HG02840 (cell line): ENCODE measurements around the gene SRBD1.

Experiments used
- ATAC-seq: cut with Tn5 transposase; IDR thresholded peaks from one replicate; pipeline ENCODE4 v1.9.1; 2021; ENCODE audit warnings: mild to moderate bottlenecking, moderate library complexity, moderate number of reproducible peaks; ENCODE audit not compliant: unreplicated experiment, low FRiP score

Gene SRBD1

GRCh38 chr2:45637440-45637839 is 26.4 kb upstream of the SRBD1 start:
- ATAC-seq: no peak

- no peak for ATAC-seq
Observed at GRCh38 chr2:45636008-45636407, 24.9 kb upstream of the SRBD1 start.

- ATAC-seq: no peak
Observed at GRCh38 chr2:45634223-45634622, 23.2 kb upstream of the SRBD1 start.

GRCh38 chr2:45631955-45632354 is 20.9 kb upstream of the SRBD1 start:
- ATAC-seq: no peak

GRCh38 chr2:45631319-45631718 is 20.3 kb upstream of the SRBD1 start:
- ATAC-seq: no peak

GRCh38 chr2:45629971-45630370 is 18.9 kb upstream of the SRBD1 start:
- ATAC-seq: no peak

- no peak for ATAC-seq
Observed at GRCh38 chr2:45627911-45628310, 16.8 kb upstream of the SRBD1 start.

GRCh38 chr2:45626387-45627221 is 15.5 kb upstream of the SRBD1 start:
- no peak for ATAC-seq

GRCh38 chr2:45625824-45626223 is 14.8 kb upstream of the SRBD1 start:
- ATAC-seq: no peak

- ATAC-seq: no peak
Observed at GRCh38 chr2:45623098-45623497, 12.0 kb upstream of the SRBD1 start.

GRCh38 chr2:45622336-45623075 is 11.4 kb upstream of the SRBD1 start:
- no peak for ATAC-seq

- ATAC-seq: no peak
Observed at GRCh38 chr2:45617496-45617895, 6.4 kb upstream of the SRBD1 start.

GRCh38 chr2:45616658-45617411 is 5.8 kb upstream of the SRBD1 start:
- no peak for ATAC-seq

- no peak for ATAC-seq
Observed at GRCh38 chr2:45614871-45615415, 3.9 kb upstream of the SRBD1 start.

- no peak for ATAC-seq
Observed at GRCh38 chr2:45614330-45614729, 3.3 kb upstream of the SRBD1 start.

- no peak for ATAC-seq
Observed at GRCh38 chr2:45612731-45613130, 1.7 kb upstream of the SRBD1 start.

- ATAC-seq: no peak
Observed at GRCh38 chr2:45612285-45612684, 1.2 kb upstream of the SRBD1 start.

GRCh38 chr2:45610281-45611019 is 617 bp downstream of the SRBD1 start:
- ATAC-seq: peak; percentile 37

- no peak for ATAC-seq
Observed at GRCh38 chr2:45607701-45608100, 3.4 kb downstream of the SRBD1 start.

GRCh38 chr2:45606796-45607195 is 4.3 kb downstream of the SRBD1 start:
- no peak for ATAC-seq
